ENCODE measurements around the gene GCG. TPM values are rescaled to one million over a fixed set of nuclear protein-coding genes. Genes with fewer than 3 reads are reported as not detected.

Gene GCG
- 0.07 to 0.18 TPM in 2 of 5 replicates, not detected in the others for total RNA-seq (2022; extraction: Qiagen RNA extraction)

GRCh38 chr2:162152147-162152546 is at the start of gene GCG:
Gene GCG, minus strand, starts transcription at chr2:162152247. Its CDS starts 3,069 bp downstream, at chr2:162149178.

Other genes with a start within 250 kb of the GCG start
- 0.98 to 1.4 TPM (median 1.2 TPM) in 5 replicates for gene DPP4, start 78.0 kb downstream of the GCG start, total RNA-seq (2022; extraction: Qiagen RNA extraction)
- gene FAP, start 91.2 kb upstream of the GCG start, total RNA-seq (2022; extraction: Qiagen RNA extraction) = 0.08 TPM in 1 of 5 replicates, not detected in the others
- gene IFIH1, start 166.4 kb upstream of the GCG start, total RNA-seq (2022; extraction: Qiagen RNA extraction) = 0.92 to 1.1 TPM (median 1.1 TPM) in 5 replicates
- gene GCA, start 191.9 kb upstream of the GCG start, total RNA-seq (2022; extraction: Qiagen RNA extraction) = 4.3 to 6.0 TPM (median 5.8 TPM) in 5 replicates